Right kidney (tissue), 9 donors: ENCODE results near the gene SLC30A7.
"Not testable (repeated sequence)": the region's sequence is repeated elsewhere in the genome, so short reads cannot be mapped to it uniquely, and the experiment has no call there.

Experiments used
- DNase-seq: peaks from one replicate; pipeline ENCODE4 v3.0.0-alpha.2; 2016
- long read RNA-seq, 8 donors: transcript quantifications; one replicate each; lab custom pipeline, GENCODE V29; 2026

The SLC30A7 gene
- long read RNA-seq, donor 1, full-length matches to known transcripts: 3 of 3 reads
- long read RNA-seq, donor 1, partial matches to known transcripts: 0 of 3 reads
- long read RNA-seq, donor 1, other reads (novel, unspliced or antisense): 0 of 3 reads
- long read RNA-seq, donor 2, full-length matches to known transcripts: 1 of 1 reads
- long read RNA-seq, donor 2, partial matches to known transcripts: 0 of 1 reads
- long read RNA-seq, donor 2, other reads (novel, unspliced or antisense): 0 of 1 reads
- long read RNA-seq, donor 3, full-length matches to known transcripts: 3 of 3 reads
- long read RNA-seq, donor 3, partial matches to known transcripts: 0 of 3 reads
- long read RNA-seq, donor 3, other reads (novel, unspliced or antisense): 0 of 3 reads
- long read RNA-seq, donor 4, full-length matches to known transcripts: 5 of 46 reads
- long read RNA-seq, donor 4, partial matches to known transcripts: 21 of 46 reads
- long read RNA-seq, donor 4, other reads (novel, unspliced or antisense): 20 of 46 reads
- long read RNA-seq, donor 5, full-length matches to known transcripts: 2 of 2 reads
- long read RNA-seq, donor 5, partial matches to known transcripts: 0 of 2 reads
- long read RNA-seq, donor 5, other reads (novel, unspliced or antisense): 0 of 2 reads
- long read RNA-seq, donor 6, full-length matches to known transcripts: 2 of 2 reads
- long read RNA-seq, donor 6, partial matches to known transcripts: 0 of 2 reads
- long read RNA-seq, donor 6, other reads (novel, unspliced or antisense): 0 of 2 reads
- long read RNA-seq, donor 7, full-length matches to known transcripts: 1 of 42 reads
- long read RNA-seq, donor 7, partial matches to known transcripts: 16 of 42 reads
- long read RNA-seq, donor 7, other reads (novel, unspliced or antisense): 25 of 42 reads
- long read RNA-seq, donor 8, full-length matches to known transcripts: 1 of 1 reads
- long read RNA-seq, donor 8, partial matches to known transcripts: 0 of 1 reads
- long read RNA-seq, donor 8, other reads (novel, unspliced or antisense): 0 of 1 reads

GRCh38 chr1:100895540-100896480 lies at the start of gene SLC30A7:
SLC30A7 (plus strand) TSS chr1:100896090; CDS start chr1:100896263, 173 bp downstream.
- peak; percentile 90 for DNase-seq

GRCh38 chr1:100847361-100848082 lies 48.4 kb upstream of the SLC30A7 start:
- no peak for DNase-seq

DNA sequence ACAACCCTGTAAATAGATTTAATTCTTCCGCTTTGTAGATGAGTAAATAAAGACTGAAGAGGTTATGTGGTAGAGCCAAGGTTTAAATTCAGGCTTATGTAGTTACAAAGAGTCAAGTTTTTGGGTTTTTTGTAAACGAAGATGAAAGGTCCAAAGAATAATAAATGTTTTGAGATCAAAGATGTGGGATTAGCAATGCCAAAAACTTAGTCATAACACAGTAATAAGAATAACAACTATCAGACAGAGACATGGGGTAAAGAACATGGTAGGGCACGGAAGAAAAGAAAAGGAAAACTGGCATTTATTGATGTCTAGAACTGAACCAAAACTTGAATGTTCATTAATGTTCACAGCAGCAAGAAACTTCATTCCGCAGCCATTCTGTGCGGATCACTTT lies 44.2 kb upstream of the SLC30A7 start:
- no peak for DNase-seq

DNA sequence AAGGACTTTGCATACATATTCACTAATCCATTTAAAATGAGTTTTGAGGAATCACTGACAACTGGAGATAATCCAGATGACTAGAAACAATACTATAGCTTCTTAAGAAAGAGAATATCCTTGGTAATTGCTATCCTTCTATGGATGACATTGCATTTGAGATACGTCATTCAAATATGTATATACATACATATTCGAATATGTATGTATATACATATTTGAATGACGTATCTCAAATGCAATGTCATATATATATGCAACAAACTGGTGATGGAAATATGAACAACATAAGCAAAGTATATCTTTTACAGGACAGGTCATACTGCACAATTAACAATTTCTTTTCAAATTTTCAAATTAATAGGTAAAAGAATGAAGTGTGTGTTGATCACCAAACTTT lies 42.9 kb upstream of the SLC30A7 start:
- no peak for DNase-seq

DNA sequence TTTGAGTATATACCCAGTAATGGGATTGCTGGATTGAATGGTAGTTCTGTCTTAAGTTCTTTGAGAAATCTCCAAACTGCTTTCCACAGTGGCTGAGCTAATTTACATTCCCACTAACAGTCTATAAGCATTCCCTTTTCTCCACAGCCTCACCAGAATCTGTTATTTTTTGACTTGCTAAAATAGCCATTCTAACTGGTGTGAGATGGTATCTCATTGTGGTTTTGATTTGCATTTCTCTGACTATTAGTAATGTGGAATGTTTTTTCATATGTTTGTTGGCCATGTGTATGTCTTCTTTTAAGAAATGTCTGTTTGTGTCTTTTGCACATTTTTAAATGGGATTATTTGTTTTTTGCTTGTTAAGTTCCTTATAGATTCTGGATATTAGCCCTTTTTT lies 40.8 kb upstream of the SLC30A7 start:
- DNase-seq: not testable (repeated sequence)

- DNase-seq: no peak
These were observed 35.4 kb upstream of the SLC30A7 start for GRCh38 chr1:100860397-100860991.

- no peak for DNase-seq
These were observed 34.5 kb upstream of the SLC30A7 start for GRCh38 chr1:100861379-100861778.

GRCh38 chr1:100862591-100862990 lies 33.3 kb upstream of the SLC30A7 start:
- DNase-seq: no peak

DNA sequence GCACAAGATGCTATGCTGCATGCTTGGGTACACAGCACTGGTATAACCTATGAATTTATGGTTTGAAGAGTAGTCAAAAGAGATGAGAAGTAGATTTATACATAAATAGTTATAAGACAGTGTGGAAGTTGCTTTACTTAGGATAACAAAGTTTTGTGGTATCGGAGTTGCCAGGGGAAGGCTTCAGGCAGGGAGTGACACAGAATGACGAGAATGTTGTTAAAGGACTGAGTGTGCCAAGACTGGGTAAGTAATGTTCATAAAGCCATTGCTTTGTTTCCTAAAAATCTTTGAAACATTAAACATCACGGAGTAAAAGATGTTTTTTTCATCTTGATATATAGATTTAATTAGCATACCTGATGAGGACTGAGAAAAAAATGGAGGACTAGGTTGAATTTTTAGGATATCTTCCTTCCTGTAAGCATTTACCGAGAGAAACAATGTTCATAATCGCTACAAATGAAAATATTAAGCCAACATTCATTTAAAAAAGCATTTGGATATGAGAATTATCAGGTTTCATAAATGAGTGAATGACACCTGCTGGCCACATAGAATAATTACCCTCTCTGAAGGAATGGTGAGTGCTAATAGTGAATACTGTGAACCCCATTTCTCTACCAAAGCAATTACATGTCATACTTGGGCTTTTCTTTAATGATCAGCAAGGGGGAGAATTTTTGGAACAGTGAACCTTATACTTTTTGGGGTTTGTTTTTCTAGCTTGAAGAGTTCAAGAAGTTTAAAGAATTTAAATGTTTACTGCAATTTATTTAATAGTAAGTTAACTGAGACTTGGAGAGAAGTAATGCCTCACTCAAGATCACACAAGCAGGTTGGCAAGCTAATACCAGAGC lies 29.6 kb upstream of the SLC30A7 start:
- DNase-seq: no peak

GRCh38 chr1:100866901-100867206 lies 29.0 kb upstream of the SLC30A7 start:
- no peak for DNase-seq

- peak; percentile 17 for DNase-seq
These were observed 27.4 kb upstream of the SLC30A7 start for GRCh38 chr1:100868364-100868995.

DNA sequence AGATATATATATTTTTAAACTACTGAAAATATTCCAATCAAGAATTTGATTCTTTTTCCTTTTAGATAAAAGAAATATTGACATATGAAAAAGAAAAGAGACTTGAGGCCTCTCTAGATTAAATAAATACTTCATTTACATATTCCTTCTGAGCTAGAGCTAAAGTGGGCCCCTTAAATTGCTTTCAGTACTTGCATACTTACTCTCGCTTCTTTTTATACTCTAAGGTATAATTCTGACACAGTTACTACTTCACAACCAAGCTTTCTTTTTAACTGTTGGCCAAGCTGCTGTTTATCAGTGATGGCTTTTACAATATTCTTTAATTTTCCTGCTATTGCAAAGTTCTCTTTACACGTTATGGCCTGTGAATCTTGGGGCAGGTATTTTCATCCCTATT lies 25.9 kb upstream of the SLC30A7 start:
- DNase-seq: no peak

DNA sequence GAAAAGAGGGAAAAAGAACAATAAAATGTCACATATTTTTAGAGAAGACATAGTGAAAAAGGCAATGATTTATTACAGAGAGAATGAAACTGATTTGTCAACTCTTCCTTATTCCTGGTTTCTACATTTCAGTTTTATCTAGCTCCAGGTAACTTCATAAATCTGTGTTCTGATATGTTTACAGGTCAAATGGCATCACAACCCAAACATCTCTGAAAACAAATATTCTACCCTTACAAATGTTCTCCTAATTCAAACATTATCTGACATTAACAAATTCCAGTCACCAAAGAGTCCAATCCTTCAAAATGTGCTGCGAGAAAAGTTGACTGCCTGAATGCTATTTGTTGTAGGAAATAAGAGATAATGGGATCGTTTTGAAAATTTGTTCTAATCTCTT lies 21.5 kb upstream of the SLC30A7 start:
- DNase-seq: no peak

DNA sequence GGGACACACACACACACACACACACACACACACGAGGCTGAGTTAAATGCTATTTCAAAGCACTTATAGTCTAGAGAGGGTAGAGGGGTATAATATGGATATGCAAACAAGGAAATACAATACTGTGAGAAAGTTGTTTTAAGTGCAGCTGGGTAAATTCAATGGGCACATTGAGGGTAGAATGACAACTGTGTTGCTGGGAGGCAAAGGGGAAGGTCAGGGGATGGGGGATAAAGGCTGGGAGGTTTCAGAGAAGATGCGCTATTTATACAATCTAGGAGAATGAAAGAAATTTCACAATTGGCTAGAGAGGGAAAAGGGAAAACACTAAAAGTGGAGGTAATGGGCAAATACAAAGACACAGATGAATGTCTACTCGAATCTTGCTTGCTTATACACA lies 20.7 kb upstream of the SLC30A7 start:
- DNase-seq: no peak

DNA sequence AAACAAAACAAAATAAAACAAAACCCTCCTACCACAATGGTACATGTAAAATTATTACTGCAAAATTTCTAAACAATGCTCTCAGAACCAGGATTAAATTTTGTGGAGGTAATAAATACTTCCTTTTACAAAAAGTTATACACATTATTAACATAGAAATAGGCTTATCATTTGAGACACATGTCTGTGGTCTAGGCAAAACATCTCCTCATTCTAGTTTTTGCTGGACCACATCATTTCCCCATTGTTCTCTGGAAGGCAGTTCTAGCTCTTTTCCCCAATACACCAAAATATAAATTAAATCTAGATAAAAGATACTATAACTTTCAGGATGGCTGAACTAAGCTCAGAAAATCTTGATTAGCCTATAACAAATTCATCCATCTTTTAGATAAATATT lies 19.6 kb upstream of the SLC30A7 start:
- no peak for DNase-seq

- DNase-seq: no peak
These were observed 16.5 kb upstream of the SLC30A7 start for GRCh38 chr1:100879422-100879821.

DNA sequence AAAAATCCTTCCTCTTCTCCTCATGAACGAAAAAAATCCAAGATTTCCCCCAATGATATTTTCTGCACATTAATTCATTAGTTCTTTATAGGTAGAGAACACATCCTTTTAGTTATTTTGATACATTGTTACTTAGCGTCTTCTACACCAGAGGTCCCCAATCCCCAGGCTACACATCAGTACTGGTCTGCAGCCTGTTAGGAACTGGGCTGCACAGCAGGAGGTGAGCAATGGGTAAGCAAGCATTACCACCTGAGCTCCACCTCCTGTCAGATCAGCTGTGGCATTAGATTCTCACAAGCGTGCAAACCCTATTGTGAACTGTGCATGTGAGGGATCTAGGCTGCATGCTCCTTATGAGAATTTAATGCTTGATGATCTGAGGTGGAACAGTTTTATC lies 14.2 kb upstream of the SLC30A7 start:
- no peak for DNase-seq

DNA sequence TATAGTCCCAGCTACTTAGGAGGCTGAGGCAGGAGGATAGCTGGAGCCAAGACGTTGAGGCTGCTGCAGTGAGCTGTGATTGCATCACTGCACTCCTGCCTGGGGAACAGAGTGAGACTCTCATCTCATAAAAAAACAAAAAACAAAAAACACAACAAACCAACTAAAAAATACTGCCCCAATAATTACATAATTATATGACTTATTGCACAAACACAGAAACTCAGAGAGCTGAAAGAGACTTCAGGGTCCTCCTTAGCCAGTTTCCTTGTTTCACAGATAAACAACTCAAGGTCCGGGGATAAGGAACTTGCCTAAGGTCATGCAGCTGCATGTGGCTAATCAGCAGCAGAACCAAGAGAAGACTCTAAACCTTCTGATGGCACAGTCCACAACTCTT lies 13.2 kb upstream of the SLC30A7 start:
- DNase-seq: no peak

DNA sequence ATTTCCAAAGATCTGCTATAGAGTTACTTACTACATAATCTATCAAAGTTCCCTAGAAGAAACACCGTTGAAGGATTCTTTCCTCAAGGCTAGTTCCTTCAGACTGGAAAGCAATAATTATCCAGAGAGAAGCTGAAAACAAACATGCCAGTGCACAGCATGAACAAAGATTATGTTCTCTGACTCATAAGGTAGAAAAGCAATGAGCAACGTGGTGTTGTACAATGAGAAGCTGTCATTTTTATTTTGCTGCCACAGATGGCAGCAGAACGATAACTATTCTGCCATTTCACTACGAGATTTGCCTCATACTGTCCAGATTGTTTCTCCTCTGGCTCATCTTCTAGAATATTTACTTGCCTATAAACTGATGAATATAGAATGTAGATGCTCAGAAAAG lies 11.9 kb upstream of the SLC30A7 start:
- DNase-seq: no peak

DNA sequence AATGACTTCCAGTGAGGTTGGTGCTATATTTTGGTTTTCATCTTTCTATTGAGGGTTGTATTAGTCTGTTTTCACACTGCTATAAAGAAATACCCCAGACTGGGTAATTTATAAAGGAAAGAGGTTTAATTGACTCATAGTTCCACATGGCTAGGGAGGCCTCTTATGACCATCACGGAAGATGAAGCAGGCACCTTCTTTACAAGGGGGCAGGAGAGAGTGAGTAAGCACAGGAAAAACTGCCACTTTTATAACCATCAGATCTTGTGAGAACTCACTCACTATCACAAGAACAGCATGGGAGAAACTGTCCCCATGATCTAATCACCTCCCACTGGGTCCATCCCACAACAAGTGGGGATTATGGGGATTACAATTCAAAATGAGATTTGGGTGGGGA lies 6.9 kb upstream of the SLC30A7 start:
- DNase-seq: not testable (repeated sequence)
